ENCODE measurements around the gene ZNF444. TPM values are rescaled to one million over a fixed set of nuclear protein-coding genes. Genes with fewer than 3 reads are reported as not detected.

ZNF444 gene
- total and polyA plus RNA-seq, 2 donors (not counting 3 experiments of a cell fraction or from before 2014, with no cell fraction given): 37.2 to 41.7 TPM

GRCh38 chr19:56094449-56094848 is 46.6 kb upstream of the ZNF444 start:
- no peaks in the 10 kb centered on the region for H4K20me1 ChIP-seq (replicated peaks; ENCODE audit: control insufficient read depth, extremely low read depth, insufficient read depth, low read length)
- no TSS peak for BruUV-seq (replicated peaks)

More at GRCh38 chr19:56094449-56094848, 46.6 kb upstream of the ZNF444 start:
- H3K79me2 ChIP-seq (ENCODE audit: control insufficient read depth, insufficient read depth, low read length): peaks cover 24% of the 10 kb centered on the region
- H3K9me1 ChIP-seq (replicated peaks; ENCODE audit: control insufficient read depth, extremely low read depth, insufficient read depth, low read length): no peaks in the 10 kb centered on the region
- FAIRE-seq (no peak), DNase-seq (ENCODE audit: low read depth, low spot score) (no peak)
- dilution Hi-C loops (cut with MboI; ENCODE audit: extremely low pct_ligation_motif_present, low sequenced_read_pairs) (no loop called here), intact Hi-C loops (cut with micrococcal nuclease) (no loop called here)
- no peaks in the 10 kb centered on the region for H3K27me3 ChIP-seq (ENCODE audit: control insufficient read depth in 2 of 2, insufficient read depth in 2 of 2, low read length in 2 of 2)
- H2AFZ ChIP-seq (ENCODE audit: low read depth, low read length): no peak overlapping the region
- H3K4me3 ChIP-seq (replicated peaks in 1 of 3; ENCODE audit: insufficient read depth in 1 of 3, low read depth in 1 of 3, low read length in 3 of 3): no peak overlapping the region
- TF ChIP-seq GATA2 (IDR thresholded peaks at IDR 0.05; ENCODE audit: insufficient read depth, insufficient read length, low read depth, low read length) (no peak), JUN (IDR thresholded peaks at IDR 0.05; ENCODE audit: borderline replicate concordance, insufficient read depth, insufficient read length, low read depth) (no peak), MYC (IDR thresholded peaks at IDR 0.05; ENCODE audit: low read depth, low read length) (no peak), FOS (IDR thresholded peaks at IDR 0.05; ENCODE audit: borderline replicate concordance, insufficient read depth, low read length) (no peak), CTCF (IDR thresholded peaks at IDR 0.05; ENCODE audit: extremely low read depth in 1 of 2, insufficient read depth in 1 of 2, low read depth in 1 of 2, low read length in 2 of 2) (no peak), POLR2A (IDR thresholded peaks at IDR 0.05; ENCODE audit: low read depth, low read length) (no peak), POLR2AphosphoS5 (IDR thresholded peaks at IDR 0.05; ENCODE audit: insufficient read depth, low read depth, low read length) (no peak), EZH2 (IDR thresholded peaks at IDR 0.05; ENCODE audit: borderline replicate concordance, low read depth, low read length, severe bottlenecking) (no peak), MAX (IDR thresholded peaks at IDR 0.05; ENCODE audit: insufficient read depth, insufficient read length) (no peak)
- CTCF ChIA-PET: no interaction called here
- POLR2A ChIA-PET: no interaction called here
- H3K9ac ChIP-seq (replicated peaks; ENCODE audit: extremely low read depth, insufficient read depth, low read length): no peak overlapping the region
- H3K4me2 ChIP-seq (ENCODE audit: insufficient read depth, low read length): no peak overlapping the region
- H3K36me3 ChIP-seq (ENCODE audit: control insufficient read depth in 2 of 2, extremely low read depth in 1 of 2, insufficient read depth in 2 of 2, low read length in 2 of 2): peaks cover 0 to 8% of the 10 kb centered on the region in 2 experiments
- H3K9me3 ChIP-seq (replicated peaks; ENCODE audit: control insufficient read depth, insufficient read depth, low read length): no peaks in the 10 kb centered on the region
- H3K27ac ChIP-seq (ENCODE audit: insufficient read depth, low read depth, low read length): no peak overlapping the region
- H3K4me1 ChIP-seq (ENCODE audit: control insufficient read depth, extremely low read depth, insufficient read depth, low read length): no peaks in the 10 kb centered on the region

Measured in endothelial cell of umbilical vein (primary cell).